Stomach (tissue), 9 donors: Measurements from ENCODE around the gene KDM6A. TPM values are rescaled to one million over a fixed set of nuclear protein-coding genes. Genes with fewer than 3 reads are reported as not detected.
"Not testable (repeated sequence)": the region's sequence is repeated elsewhere in the genome, so short reads cannot be mapped to it uniquely, and the experiment has no call there.

ENCODE experiments used
- DNase-seq, 2 donors: peaks; one replicate each; pipeline versions ENCODE4 v3.0.0 to v3.0.0-alpha.2; 2013 to 2019
- H3K27ac ChIP-seq, 5 donors: fragments of 200-600 bp in 4 of 5; sonication (generic) in 4 of 5; one replicate each; pipeline ENCODE4 v1.5.1; 2013 to 2019; ENCODE audit warnings: mild to moderate bottlenecking in 1 of 5, moderate library complexity in 1 of 5
- H3K27me3 ChIP-seq, 3 donors: fragments of 200-600 bp; sonication (generic); one replicate each; pipeline ENCODE4 v1.5.1; 2017 to 2019; ENCODE audit warnings: mixed run types in 1 of 3
- H3K36me3 ChIP-seq, 4 donors: fragments of 200-600 bp; sonication (generic); 1 replicate in 3 of 4; 2 replicates in 1 of 4; pipeline ENCODE4 v1.5.1; 2016 to 2019
- H3K4me1 ChIP-seq, 4 donors: fragments of 200-600 bp; sonication (generic); one replicate each; pipeline ENCODE4 v1.5.1; 2016 to 2019
- H3K4me3 ChIP-seq, 4 donors: fragments of 200-600 bp; sonication (generic) in 3 of 4; one replicate each; pipeline ENCODE4 v1.5.1; 2016 to 2019; ENCODE audit warnings: mild to moderate bottlenecking in 1 of 4
- H3K9me3 ChIP-seq, 4 donors: fragments of 200-600 bp; sonication (generic); one replicate each; pipeline ENCODE4 v1.5.1; 2016 to 2019
- CTCF ChIP-seq, 7 experiments: fragments of 450-650 bp in 4 of 7; fragments of 200-600 bp in 3 of 7; sonication (generic) in 3 of 7; IDR thresholded peaks; one replicate each; pipeline ENCODE4 v1.5.1; 2016 to 2019; ENCODE audit warnings: antibody characterized with exemption in 7 of 7, control low read depth in 2 of 7, mild to moderate bottlenecking in 1 of 7
- EP300 ChIP-seq: sonication (generic); formaldehyde crosslinking; IDR thresholded peaks from one replicate; pipeline ENCODE4 v1.6.1; 2017; ENCODE audit warnings: antibody characterized with exemption
- POLR2A ChIP-seq, 4 donors: fragments of 450-650 bp; IDR thresholded peaks; one replicate each; pipeline ENCODE4 v1.6.1; 2016; ENCODE audit warnings: antibody characterized with exemption in 4 of 4, control low read depth in 2 of 4, mild to moderate bottlenecking in 1 of 4, moderate library complexity in 1 of 4
- POLR2AphosphoS5 ChIP-seq, 3 donors: sonication (generic); formaldehyde crosslinking; IDR thresholded peaks; one replicate each; pipeline ENCODE4 v1.6.1; 2016; ENCODE audit warnings: antibody characterized with exemption in 3 of 3
- WGBS, 5 donors: extraction: QIAGEN DNeasy Blood & Tissue Kit in 3 of 5; methylation state at CpG; one replicate each; pipeline versions ENCODE4 v1.1.5 to v1.1.7; 2013 to 2018; 5-methylcytosine and 5-hydroxymethylcytosine counted together
- intact Hi-C: fragments of 100-400 bp; cut with DNase I; formaldehyde crosslinking; loops from one replicate; pipeline ENCODE4 v1.15.1; 2023; ENCODE audit warnings: low total_unique reads
- polyA plus RNA-seq, 3 donors: library from polyadenylated mRNA; stranded (reverse); fragments of 200-250 nt; gene quantifications; one replicate each; pipeline ENCODE4 v1.2.3, GENCODE V29; 2013
- total RNA-seq, 5 donors: library from RNA; depleted of rRNA; stranded (reverse); fragments of >200 nt; gene quantifications; one replicate each; pipeline versions ENCODE4 v1.1.0 to v1.2.3, GENCODE V29; 2014 to 2016
- donor health status: healthy with polysubstance abuse.
- donor health status: Bipolar disorder and iron deficiency.
- donor health status: healthy.

Gene KDM6A
- total and polyA plus RNA-seq, 8 donors = 7.0 to 105 (median 47.3) TPM

GRCh38 chrX:45063319-45064095, 190.5 kb downstream of the KDM6A start:
- DNase-seq = no peak
- intact Hi-C loops = no loop called here
- H3K9me3 ChIP-seq = no peaks in the 10 kb centered on the region
- no peak overlapping the region for H3K4me3 ChIP-seq
- WGBS, 5 donors = 75 to 89% (median 79%) methylated on average over 11 of the region's 11 CpGs
- H3K4me1 ChIP-seq = peaks cover 0 to 8% (median 0%) of the 10 kb centered on the region in 4 donors
- H3K36me3 ChIP-seq = peaks cover 0 to 69% (median 42%) of the 10 kb centered on the region in 4 donors
- H3K27me3 ChIP-seq = no peaks in the 10 kb centered on the region
- no peak for TF ChIP-seq POLR2AphosphoS5 (IDR thresholded peaks at IDR 0.05)
- no peak for TF ChIP-seq EP300
- no peak for TF ChIP-seq CTCF (IDR thresholded peaks at IDR 0.05)
- no peak for TF ChIP-seq POLR2A (IDR thresholded peaks at IDR 0.05)
- H3K27ac ChIP-seq = no peak overlapping the region

- Histone ChIP-seq H3K4me3 (no peak overlapping the region), H3K27me3 (no peaks in the 10 kb centered on the region), H3K9me3 (no peaks in the 10 kb centered on the region), H3K4me1 (peaks cover 0 to 32% (median 4%) of the 10 kb centered on the region in 4 donors), H3K36me3 (peaks cover 0 to 41% (median 28%) of the 10 kb centered on the region in 4 donors), H3K27ac (peak overlapping the region in 1 of 5 donors; percentile 55)
- DNase-seq = peak in 1 of 2 donors; percentile 14
- 82 to 93% (median 86%) methylated on average over 4 of the region's 4 CpGs for WGBS, 5 donors
- intact Hi-C loops = no loop called here
- TF ChIP-seq POLR2AphosphoS5 (IDR thresholded peaks at IDR 0.05) = peak in 1 of 3 donors; percentile 18
- TF ChIP-seq EP300 = no peak
Measured at GRCh38 chrX:45068569-45068968, 195.6 kb downstream of the KDM6A start.

- Histone ChIP-seq H3K27me3 (no peaks in the 10 kb centered on the region), H3K4me3 (no peak overlapping the region), H3K9me3 (no peaks in the 10 kb centered on the region), H3K36me3 (peaks cover 0 to 24% (median 17%) of the 10 kb centered on the region in 4 donors), H3K27ac (peak overlapping the region in 1 of 5 donors; percentile 55), H3K4me1 (peaks cover 0 to 46% (median 4%) of the 10 kb centered on the region in 4 donors)
- TF ChIP-seq CTCF (IDR thresholded peaks at IDR 0.05) = peak in 3 of 7 experiments; percentile 37 to 65 (median 61)
- TF ChIP-seq EP300 = no peak
- intact Hi-C loops = no loop called here
- DNase-seq = peak in 1 of 2 donors; percentile 81
- 12 to 54% (median 22%) methylated on average over 1 to 2 of the region's 2 CpGs for WGBS, 5 donors
Measured at GRCh38 chrX:45070116-45071007, 197.4 kb downstream of the KDM6A start.

GRCh38 chrX:45073011-45073410, 200.0 kb downstream of the KDM6A start:
- DNase-seq, H3K4me3 ChIP-seq, H3K27ac ChIP-seq, H3K9me3 ChIP-seq, intact Hi-C loops, H3K27me3 ChIP-seq: not testable (repeated sequence)
- 90 to 97% (median 93%) methylated on average over 4 of the region's 4 CpGs for WGBS, 5 donors
- peaks cover 0 to 38% (median 4%) of the 10 kb centered on the region in 4 donors for H3K4me1 ChIP-seq
- peaks cover 0 to 33% (median 18%) of the 10 kb centered on the region in 4 donors for H3K36me3 ChIP-seq

- intact Hi-C loops = no loop called here
- TF ChIP-seq POLR2A (IDR thresholded peaks at IDR 0.05) (no peak), CTCF (IDR thresholded peaks at IDR 0.05) (no peak), EP300 (no peak), POLR2AphosphoS5 (IDR thresholded peaks at IDR 0.05) (no peak)
- no peak for DNase-seq
- H3K27me3 ChIP-seq = no peaks in the 10 kb centered on the region
- WGBS, 5 donors = 58 to 83% (median 75%) methylated on average over 2 of the region's 2 CpGs
- H3K36me3 ChIP-seq = peaks cover 0 to 62% (median 38%) of the 10 kb centered on the region in 4 donors
- no peaks in the 10 kb centered on the region for H3K9me3 ChIP-seq
- peaks cover 0 to 14% (median 0%) of the 10 kb centered on the region in 4 donors for H3K4me1 ChIP-seq
- peak overlapping the region in 1 of 5 donors; percentile 2 for H3K27ac ChIP-seq
- H3K4me3 ChIP-seq = no peak overlapping the region
Measured at GRCh38 chrX:45077748-45078424, 204.9 kb downstream of the KDM6A start.
